Body of pancreas (tissue), 4 donors: Measurements from ENCODE around the gene SLC25A13.

Experiments
- POLR2A ChIP-seq, 3 donors: fragments of 450-650 bp; IDR thresholded peaks; one replicate each; pipeline ENCODE4 v1.6.1; 2016; ENCODE audit warnings: antibody characterized with exemption in 3 of 3, mild to moderate bottlenecking in 2 of 3
- TF ChIP-seq, protein P1 (sequence below), 7 experiments: fragments of 450-650 bp in 4 of 7; fragments of 200-600 bp in 3 of 7; sonication (generic) in 3 of 7; IDR thresholded peaks; one replicate each; pipeline ENCODE4 v1.5.1; 2016 to 2019; ENCODE audit warnings: antibody characterized with exemption in 7 of 7

DNA sequence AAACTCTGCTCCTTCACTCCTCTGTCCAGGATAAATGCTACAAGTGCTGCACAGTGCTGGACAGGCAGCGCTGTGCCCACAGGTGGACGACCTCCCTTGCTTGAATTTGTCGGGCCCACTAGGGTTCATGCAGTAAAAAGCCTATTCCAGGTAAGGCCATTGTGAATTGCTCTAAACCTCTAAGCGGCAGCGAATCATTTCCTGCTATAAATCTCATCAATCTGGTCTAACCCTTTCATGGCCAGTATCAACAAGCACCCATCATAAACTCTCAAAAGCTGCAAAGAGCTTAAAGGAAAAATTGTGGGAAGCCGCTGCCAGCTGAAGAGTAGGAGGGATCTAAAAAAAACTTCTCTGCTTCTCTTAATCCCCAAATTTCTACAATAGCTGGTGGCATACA is 134.2 kb downstream of the SLC25A13 start:
- no peak for TF ChIP-seq POLR2A (IDR thresholded peaks at IDR 0.05)
- TF ChIP-seq, protein P1, sequence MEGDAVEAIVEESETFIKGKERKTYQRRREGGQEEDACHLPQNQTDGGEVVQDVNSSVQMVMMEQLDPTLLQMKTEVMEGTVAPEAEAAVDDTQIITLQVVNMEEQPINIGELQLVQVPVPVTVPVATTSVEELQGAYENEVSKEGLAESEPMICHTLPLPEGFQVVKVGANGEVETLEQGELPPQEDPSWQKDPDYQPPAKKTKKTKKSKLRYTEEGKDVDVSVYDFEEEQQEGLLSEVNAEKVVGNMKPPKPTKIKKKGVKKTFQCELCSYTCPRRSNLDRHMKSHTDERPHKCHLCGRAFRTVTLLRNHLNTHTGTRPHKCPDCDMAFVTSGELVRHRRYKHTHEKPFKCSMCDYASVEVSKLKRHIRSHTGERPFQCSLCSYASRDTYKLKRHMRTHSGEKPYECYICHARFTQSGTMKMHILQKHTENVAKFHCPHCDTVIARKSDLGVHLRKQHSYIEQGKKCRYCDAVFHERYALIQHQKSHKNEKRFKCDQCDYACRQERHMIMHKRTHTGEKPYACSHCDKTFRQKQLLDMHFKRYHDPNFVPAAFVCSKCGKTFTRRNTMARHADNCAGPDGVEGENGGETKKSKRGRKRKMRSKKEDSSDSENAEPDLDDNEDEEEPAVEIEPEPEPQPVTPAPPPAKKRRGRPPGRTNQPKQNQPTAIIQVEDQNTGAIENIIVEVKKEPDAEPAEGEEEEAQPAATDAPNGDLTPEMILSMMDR (IDR thresholded peaks at IDR 0.05), result no peak
